ENCODE data around the gene GRPEL1.

Gene GRPEL1

GRCh38 chr4:7054106-7054880, 13.6 kb downstream of the GRPEL1 start:
- Histone ChIP-seq H3K9me3 (ENCODE audit: insufficient read depth, low read length) (no peaks in the 10 kb centered on the region), H3K36me3 (ENCODE audit: insufficient read depth, insufficient read length, low read length) (peaks cover 61% of the 10 kb centered on the region), H3K4me1 (ENCODE audit: insufficient read depth, insufficient read length) (peaks cover 4% of the 10 kb centered on the region), H3K9ac (ENCODE audit: insufficient read length, low read depth) (peak overlapping the region; percentile 2), H3K4me3 (ENCODE audit: insufficient read length, low read depth) (no peak overlapping the region), H3K27me3 (ENCODE audit: insufficient read depth, insufficient read length) (no peaks in the 10 kb centered on the region)
- no peak for DNase-seq (ENCODE audit: low read depth, low spot score)
- TF ChIP-seq ZNF274 (IDR thresholded peaks at IDR 0.05; ENCODE audit: low read depth, low read length): no peak
- TF ChIP-seq YY1 (IDR thresholded peaks at IDR 0.05; ENCODE audit: insufficient read depth, insufficient read length): no peak

GRCh38 chr4:7052923-7053715, 14.7 kb downstream of the GRPEL1 start:
- no peak overlapping the region for H3K9ac ChIP-seq (ENCODE audit: insufficient read length, low read depth)
- H3K36me3 ChIP-seq (ENCODE audit: insufficient read depth, insufficient read length, low read length): peaks cover 53% of the 10 kb centered on the region
- TF ChIP-seq YY1 (IDR thresholded peaks at IDR 0.05; ENCODE audit: insufficient read depth, insufficient read length) (no peak), SUZ12 (IDR thresholded peaks at IDR 0.05; ENCODE audit: extremely low read depth, insufficient read depth, insufficient read length) (no peak), ZNF274 (IDR thresholded peaks at IDR 0.05; ENCODE audit: low read depth, low read length) (no peak)
- H3K9me3 ChIP-seq (ENCODE audit: insufficient read depth, low read length): no peaks in the 10 kb centered on the region
- no peak for DNase-seq (ENCODE audit: low read depth, low spot score)
- H3K4me3 ChIP-seq (ENCODE audit: insufficient read length, low read depth): no peak overlapping the region
- no peaks in the 10 kb centered on the region for H3K27me3 ChIP-seq (ENCODE audit: insufficient read depth, insufficient read length)
- H3K4me1 ChIP-seq (ENCODE audit: insufficient read depth, insufficient read length): peaks cover 4% of the 10 kb centered on the region

GRCh38 chr4:7052313-7052712, 15.6 kb downstream of the GRPEL1 start:
- H3K4me3 ChIP-seq (ENCODE audit: insufficient read length, low read depth): no peak overlapping the region
- H3K36me3 ChIP-seq (ENCODE audit: insufficient read depth, insufficient read length, low read length): peaks cover 56% of the 10 kb centered on the region
- H3K9ac ChIP-seq (ENCODE audit: insufficient read length, low read depth): no peak overlapping the region
- peaks cover 4% of the 10 kb centered on the region for H3K4me1 ChIP-seq (ENCODE audit: insufficient read depth, insufficient read length)
- no peak for TF ChIP-seq YY1 (IDR thresholded peaks at IDR 0.05; ENCODE audit: insufficient read depth, insufficient read length)
- TF ChIP-seq ZNF274 (IDR thresholded peaks at IDR 0.05; ENCODE audit: low read depth, low read length): no peak
- no peak for TF ChIP-seq SUZ12 (IDR thresholded peaks at IDR 0.05; ENCODE audit: extremely low read depth, insufficient read depth, insufficient read length)
- H3K27me3 ChIP-seq (ENCODE audit: insufficient read depth, insufficient read length): no peaks in the 10 kb centered on the region
- H3K9me3 ChIP-seq (ENCODE audit: insufficient read depth, low read length): no peaks in the 10 kb centered on the region
- no peak for DNase-seq (ENCODE audit: low read depth, low spot score)

GRCh38 chr4:7051905-7052304, 16.0 kb downstream of the GRPEL1 start:
- DNase-seq (ENCODE audit: low read depth, low spot score): no peak
- Histone ChIP-seq H3K4me3 (ENCODE audit: insufficient read length, low read depth) (no peak overlapping the region), H3K36me3 (ENCODE audit: insufficient read depth, insufficient read length, low read length) (peaks cover 61% of the 10 kb centered on the region), H3K4me1 (ENCODE audit: insufficient read depth, insufficient read length) (peaks cover 4% of the 10 kb centered on the region), H3K9ac (ENCODE audit: insufficient read length, low read depth) (no peak overlapping the region), H3K27me3 (ENCODE audit: insufficient read depth, insufficient read length) (no peaks in the 10 kb centered on the region), H3K9me3 (ENCODE audit: insufficient read depth, low read length) (no peaks in the 10 kb centered on the region)
- TF ChIP-seq YY1 (IDR thresholded peaks at IDR 0.05; ENCODE audit: insufficient read depth, insufficient read length) (no peak), SUZ12 (IDR thresholded peaks at IDR 0.05; ENCODE audit: extremely low read depth, insufficient read depth, insufficient read length) (no peak), ZNF274 (IDR thresholded peaks at IDR 0.05; ENCODE audit: low read depth, low read length) (no peak)

GRCh38 chr4:7051144-7051495, 16.7 kb downstream of the GRPEL1 start:
- H3K9me3 ChIP-seq (ENCODE audit: insufficient read depth, low read length): no peaks in the 10 kb centered on the region
- no peaks in the 10 kb centered on the region for H3K27me3 ChIP-seq (ENCODE audit: insufficient read depth, insufficient read length)
- H3K36me3 ChIP-seq (ENCODE audit: insufficient read depth, insufficient read length, low read length): peaks cover 57% of the 10 kb centered on the region
- no peak for DNase-seq (ENCODE audit: low read depth, low spot score)
- peaks cover 4% of the 10 kb centered on the region for H3K4me1 ChIP-seq (ENCODE audit: insufficient read depth, insufficient read length)
- TF ChIP-seq ZNF274 (IDR thresholded peaks at IDR 0.05; ENCODE audit: low read depth, low read length) (no peak), SUZ12 (IDR thresholded peaks at IDR 0.05; ENCODE audit: extremely low read depth, insufficient read depth, insufficient read length) (no peak), YY1 (IDR thresholded peaks at IDR 0.05; ENCODE audit: insufficient read depth, insufficient read length) (no peak)
- no peak overlapping the region for H3K4me3 ChIP-seq (ENCODE audit: insufficient read length, low read depth)
- H3K9ac ChIP-seq (ENCODE audit: insufficient read length, low read depth): no peak overlapping the region

GRCh38 chr4:7050481-7051143, 17.3 kb downstream of the GRPEL1 start:
- no peak overlapping the region for H3K9ac ChIP-seq (ENCODE audit: insufficient read length, low read depth)
- H3K4me3 ChIP-seq (ENCODE audit: insufficient read length, low read depth): no peak overlapping the region
- H3K9me3 ChIP-seq (ENCODE audit: insufficient read depth, low read length): no peaks in the 10 kb centered on the region
- no peak for DNase-seq (ENCODE audit: low read depth, low spot score)
- TF ChIP-seq ZNF274 (IDR thresholded peaks at IDR 0.05; ENCODE audit: low read depth, low read length): no peak
- no peak for TF ChIP-seq YY1 (IDR thresholded peaks at IDR 0.05; ENCODE audit: insufficient read depth, insufficient read length)
- TF ChIP-seq SUZ12 (IDR thresholded peaks at IDR 0.05; ENCODE audit: extremely low read depth, insufficient read depth, insufficient read length): no peak
- no peaks in the 10 kb centered on the region for H3K27me3 ChIP-seq (ENCODE audit: insufficient read depth, insufficient read length)
- peaks cover 55% of the 10 kb centered on the region for H3K36me3 ChIP-seq (ENCODE audit: insufficient read depth, insufficient read length, low read length)
- H3K4me1 ChIP-seq (ENCODE audit: insufficient read depth, insufficient read length): peaks cover 4% of the 10 kb centered on the region

- Histone ChIP-seq H3K27me3 (ENCODE audit: insufficient read depth, insufficient read length) (peaks cover 4% of the 10 kb centered on the region), H3K4me1 (ENCODE audit: insufficient read depth, insufficient read length) (peaks cover 4% of the 10 kb centered on the region), H3K4me3 (ENCODE audit: insufficient read length, low read depth) (no peak overlapping the region), H3K9me3 (ENCODE audit: insufficient read depth, low read length) (no peaks in the 10 kb centered on the region), H3K36me3 (ENCODE audit: insufficient read depth, insufficient read length, low read length) (peaks cover 48% of the 10 kb centered on the region), H3K9ac (ENCODE audit: insufficient read length, low read depth) (no peak overlapping the region)
- TF ChIP-seq ZNF274 (IDR thresholded peaks at IDR 0.05; ENCODE audit: low read depth, low read length) (no peak), SUZ12 (IDR thresholded peaks at IDR 0.05; ENCODE audit: extremely low read depth, insufficient read depth, insufficient read length) (no peak), YY1 (IDR thresholded peaks at IDR 0.05; ENCODE audit: insufficient read depth, insufficient read length) (no peak)
- DNase-seq (ENCODE audit: low read depth, low spot score): no peak
Observed at GRCh38 chr4:7049739-7050138, 18.1 kb downstream of the GRPEL1 start.
